Measurements from ENCODE around the gene YAP1. TPM values are rescaled to one million over a fixed set of nuclear protein-coding genes. Genes with fewer than 3 reads are reported as not detected.

The YAP1 gene
- total and polyA plus RNA-seq, 2 experiments from 2014 or later = 11.9 to 136 TPM

GRCh38 chr11:102138670-102139069 lies 28.4 kb downstream of the YAP1 start:
- peaks cover 12% of the 10 kb centered on the region for H3K36me3 ChIP-seq (ENCODE audit: low read depth)
- no peaks in the 10 kb centered on the region for H4K20me1 ChIP-seq (ENCODE audit: insufficient read depth)
- no peak overlapping the region for H2AFZ ChIP-seq
- H3K79me2 ChIP-seq (ENCODE audit: insufficient read depth) = peaks cover 95% of the 10 kb centered on the region
- H3K4me2 ChIP-seq (ENCODE audit: unreplicated experiment) = peak overlapping the region; percentile 74
- peaks cover 63% of the 10 kb centered on the region for H3F3A ChIP-seq (ENCODE audit: insufficient read depth)
- DNase-seq = peak; percentile 82
- peak overlapping the region; percentile 57 for H3K9ac ChIP-seq
- H3K4me1 ChIP-seq (ENCODE audit: insufficient read depth) = peaks cover 59% of the 10 kb centered on the region
- H3K27ac ChIP-seq = peak overlapping the region; percentile 91
- TF ChIP-seq EZH2 (IDR thresholded peaks at IDR 0.05; ENCODE audit: insufficient read depth, poor library complexity, severe bottlenecking) (no peak), EZH2phosphoT487 (IDR thresholded peaks at IDR 0.05; ENCODE audit: insufficient read depth, low read depth) (no peak)
- no peaks in the 10 kb centered on the region; the same call in 1 of the 2 replicates for H3K9me2 ChIP-seq (ENCODE audit: insufficient read depth)
- no peaks in the 10 kb centered on the region for H3K9me3 ChIP-seq (ENCODE audit: low read depth)
- in situ Hi-C loops (cut with MboI) = no loop called here
- H3K27me3 ChIP-seq (replicated peaks; ENCODE audit: insufficient read depth) = no peaks in the 10 kb centered on the region
- peak overlapping the region; percentile 44 for H3K4me3 ChIP-seq
- 3 to 6% methylated on average over 3 of the region's 3 CpGs for WGBS, 2 experiments (ENCODE audit: low coverage in 1 of 2, low lambda C conversion rate in 2 of 2, missing lambda C conversion rate in 2 of 2)

GRCh38 chr11:102139081-102139498 lies 28.8 kb downstream of the YAP1 start:
- Histone ChIP-seq H3K27me3 (replicated peaks; ENCODE audit: insufficient read depth) (no peaks in the 10 kb centered on the region), H3K4me3 (peak overlapping the region; percentile 44), H4K20me1 (ENCODE audit: insufficient read depth) (no peaks in the 10 kb centered on the region), H3K9me3 (ENCODE audit: low read depth) (no peaks in the 10 kb centered on the region), H2AFZ (no peak overlapping the region), H3K4me2 (ENCODE audit: unreplicated experiment) (peak overlapping the region; percentile 74), H3K36me3 (ENCODE audit: low read depth) (peaks cover 12% of the 10 kb centered on the region), H3K79me2 (ENCODE audit: insufficient read depth) (peaks cover 95% of the 10 kb centered on the region), H3K27ac (peak overlapping the region; percentile 91), H3K9me2 (ENCODE audit: insufficient read depth) (no peaks in the 10 kb centered on the region; the same call in 1 of the 2 replicates), H3K4me1 (ENCODE audit: insufficient read depth) (peaks cover 63% of the 10 kb centered on the region), H3K9ac (peak overlapping the region; percentile 57), H3F3A (ENCODE audit: insufficient read depth) (peaks cover 60% of the 10 kb centered on the region)
- WGBS, 2 experiments (ENCODE audit: low coverage in 1 of 2, low lambda C conversion rate in 2 of 2, missing lambda C conversion rate in 2 of 2) = 0% methylated on average over 3 of the region's 3 CpGs
- DNase-seq = peak; percentile 89
- TF ChIP-seq EZH2 (IDR thresholded peaks at IDR 0.05; ENCODE audit: insufficient read depth, poor library complexity, severe bottlenecking) = no peak
- TF ChIP-seq EZH2phosphoT487 (IDR thresholded peaks at IDR 0.05; ENCODE audit: insufficient read depth, low read depth) = no peak
- in situ Hi-C loops (cut with MboI) = no loop called here

- H3K9me3 ChIP-seq (ENCODE audit: low read depth) = no peaks in the 10 kb centered on the region
- H3K9ac ChIP-seq = peak overlapping the region; percentile 32
- H4K20me1 ChIP-seq (ENCODE audit: insufficient read depth) = no peaks in the 10 kb centered on the region
- TF ChIP-seq EZH2 (IDR thresholded peaks at IDR 0.05; ENCODE audit: insufficient read depth, poor library complexity, severe bottlenecking) (no peak), EZH2phosphoT487 (IDR thresholded peaks at IDR 0.05; ENCODE audit: insufficient read depth, low read depth) (no peak)
- DNase-seq = peak; percentile 70
- peak overlapping the region; percentile 91 for H3K27ac ChIP-seq
- no peaks in the 10 kb centered on the region for H3K9me2 ChIP-seq (ENCODE audit: insufficient read depth)
- peaks cover 95% of the 10 kb centered on the region for H3K79me2 ChIP-seq (ENCODE audit: insufficient read depth)
- H3K27me3 ChIP-seq (replicated peaks; ENCODE audit: insufficient read depth) = no peaks in the 10 kb centered on the region
- peaks cover 84% of the 10 kb centered on the region for H3K4me1 ChIP-seq (ENCODE audit: insufficient read depth)
- peaks cover 3% of the 10 kb centered on the region; the same call in 1 of the 2 replicates for H3K36me3 ChIP-seq (ENCODE audit: low read depth)
- no peak overlapping the region for H2AFZ ChIP-seq
- H3K4me3 ChIP-seq = no peak overlapping the region
- in situ Hi-C loops (cut with MboI) = no loop called here
- peak overlapping the region; percentile 49 for H3K4me2 ChIP-seq (ENCODE audit: unreplicated experiment)
- H3F3A ChIP-seq (ENCODE audit: insufficient read depth) = peaks cover 77% of the 10 kb centered on the region
- WGBS, 2 experiments (ENCODE audit: low coverage in 1 of 2, low lambda C conversion rate in 2 of 2, missing lambda C conversion rate in 2 of 2) = 11% methylated on average over 1 of the region's 1 CpG
Observed at GRCh38 chr11:102142333-102142732, 32.1 kb downstream of the YAP1 start.

GRCh38 chr11:102143867-102144266 lies 33.6 kb downstream of the YAP1 start:
- peaks cover 97% of the 10 kb centered on the region for H3K79me2 ChIP-seq (ENCODE audit: insufficient read depth)

More at GRCh38 chr11:102143867-102144266, 33.6 kb downstream of the YAP1 start:
- H4K20me1 ChIP-seq (ENCODE audit: insufficient read depth) = no peaks in the 10 kb centered on the region; the same call in 1 of the 2 replicates
- in situ Hi-C loops (cut with MboI) = no loop called here
- H2AFZ ChIP-seq = no peak overlapping the region
- 0 out of 2 replicates have a peak overlapping the region, but pooled peaks have one; percentile 10 for H3K9ac ChIP-seq
- H3K36me3 ChIP-seq (ENCODE audit: low read depth) = no peaks in the 10 kb centered on the region
- H3F3A ChIP-seq (ENCODE audit: insufficient read depth) = peaks cover 69% of the 10 kb centered on the region
- H3K27ac ChIP-seq = peak overlapping the region; percentile 76
- H3K4me2 ChIP-seq (ENCODE audit: unreplicated experiment) = peak overlapping the region; percentile 55
- H3K4me3 ChIP-seq = no peak overlapping the region
- DNase-seq = no peak
- H3K9me3 ChIP-seq (ENCODE audit: low read depth) = no peaks in the 10 kb centered on the region
- no peaks in the 10 kb centered on the region for H3K9me2 ChIP-seq (ENCODE audit: insufficient read depth)
- H3K4me1 ChIP-seq (ENCODE audit: insufficient read depth) = peaks cover 77% of the 10 kb centered on the region
- TF ChIP-seq EZH2 (IDR thresholded peaks at IDR 0.05; ENCODE audit: insufficient read depth, poor library complexity, severe bottlenecking) (no peak), EZH2phosphoT487 (IDR thresholded peaks at IDR 0.05; ENCODE audit: insufficient read depth, low read depth) (no peak)
- 0 to 5% methylated on average over 1 of the region's 1 CpG for WGBS, 2 experiments (ENCODE audit: low coverage in 1 of 2, low lambda C conversion rate in 2 of 2, missing lambda C conversion rate in 2 of 2)
- no peaks in the 10 kb centered on the region for H3K27me3 ChIP-seq (replicated peaks; ENCODE audit: insufficient read depth)
